ENCODE data around the gene RADIL. TPM values are rescaled to one million over a fixed set of nuclear protein-coding genes. Genes with fewer than 3 reads are reported as not detected.
A peak's percentile ranks its signal among the peaks of the same experiment; 100 is the strongest.

Gene RADIL
- total and polyA plus RNA-seq, 9 of the 15 experiments (the other 6 are each of a cell fraction or from before 2014, with no cell fraction given): 0.06 to 8.1 (median 1.9) TPM; not detected in 1

- Histone ChIP-seq H3K4me1 (replicated peaks in 1 of 2; ENCODE audit: control insufficient read depth in 2 of 2, insufficient read depth in 2 of 2, low read length in 2 of 2) (peaks cover 9 to 19% of the 10 kb centered on the region in 2 experiments), H2AFZ (ENCODE audit: low read depth, low read length) (no peak overlapping the region), H3K9ac (ENCODE audit: insufficient read depth in 1 of 2, low read depth in 2 of 2, low read length in 2 of 2) (peak overlapping the region in 1 of 2 experiments; percentile 16; a peak in 2 of 4 replicates), H3K9me1 (ENCODE audit: control insufficient read depth, insufficient read depth, low read length) (no peaks in the 10 kb centered on the region), H3K27me3 (ENCODE audit: control insufficient read depth in 2 of 2, insufficient read depth in 2 of 2, low read length in 2 of 2) (no peaks in the 10 kb centered on the region), H3K4me3 (no peak overlapping the region), H3K27ac (ENCODE audit: extremely low read depth, low read depth, low read length) (no peak overlapping the region), H3K9me3 (replicated peaks; ENCODE audit: control insufficient read depth, insufficient read depth, low read depth, low read length) (no peaks in the 10 kb centered on the region), H3K36me3 (ENCODE audit: control insufficient read depth, insufficient read depth, low read length) (peaks cover 17% of the 10 kb centered on the region; the same call in 1 of the 3 replicates), H3K79me2 (ENCODE audit: control insufficient read depth, insufficient read depth, low read length) (peaks cover 4% of the 10 kb centered on the region; the same call in 2 of the 3 replicates), H4K20me1 (replicated peaks; ENCODE audit: control insufficient read depth, insufficient read depth, low read length) (no peaks in the 10 kb centered on the region), H3K4me2 (ENCODE audit: insufficient read depth, low read length) (no peak overlapping the region)
- WGBS (ENCODE audit: insufficient coverage, low coverage, missing lambda C conversion rate): 79% methylated on average over 39 of the region's 45 CpGs
- ChIA-PET CTCF (ENCODE audit: low intra/inter-chr PET ratio) (no interaction called here), POLR2A (no interaction called here)
- TF ChIP-seq BCOR (IDR thresholded peaks at IDR 0.05): no peak
- no peak for TF ChIP-seq SNIP1 (IDR thresholded peaks at IDR 0.05; ENCODE audit: low read depth)
- no peak for TF ChIP-seq MYC (IDR thresholded peaks at IDR 0.05; ENCODE audit: low read depth, low read length)
- TF ChIP-seq MYC (CRISPR knock-in tag; IDR thresholded peaks at IDR 0.05; ENCODE audit: borderline replicate concordance, low read depth): no peak
- no peak for TF ChIP-seq ETV6 (IDR thresholded peaks at IDR 0.05; ENCODE audit: borderline replicate concordance in 1 of 2, low read depth in 2 of 2, low read length in 1 of 2)
- no peak for TF ChIP-seq ETV6 (CRISPR knock-in tag; IDR thresholded peaks at IDR 0.05; ENCODE audit: borderline replicate concordance)
- no peak for TF ChIP-seq BRF2 (IDR thresholded peaks at IDR 0.05; ENCODE audit: borderline replicate concordance, insufficient read depth, insufficient read length)
- no peak for TF ChIP-seq TRIM25 (IDR thresholded peaks at IDR 0.05; ENCODE audit: borderline replicate concordance)
- no peak for DNase-seq (ENCODE audit: extremely low read depth in 1 of 4, low spot score in 3 of 4)
- in situ Hi-C loops (cut with MboI) (no loop called here), intact Hi-C loops (cut with micrococcal nuclease) (no loop called here)
- FAIRE-seq: no peak
- no TSS peak for BruUV-seq (replicated peaks)
- no peak for ATAC-seq
Measured at GRCh38 chr7:4878336-4879335, 4.9 kb downstream of the RADIL start.
